ENCODE results near the gene FRMPD1. TPM values are rescaled to one million over a fixed set of nuclear protein-coding genes. Genes with fewer than 3 reads are reported as not detected.
"Not testable (repeated sequence)": the region's sequence is repeated elsewhere in the genome, so short reads cannot be mapped to it uniquely, and the experiment has no call there.

FRMPD1 gene
- total RNA-seq, 3 donors from 2014 or later, result 0.09 to 1.1 TPM; not detected in 1

- H3K36me3 ChIP-seq (ENCODE audit: low read depth), result no peaks in the 10 kb centered on the region
- DNase-seq, result no peak
- no peaks in the 10 kb centered on the region for H3K9me3 ChIP-seq
- ATAC-seq, result no peak
- H3K4me3 ChIP-seq, result no peak overlapping the region
- intact Hi-C loops (cut with DNase I, micrococcal nuclease), result no loop called here
- TF ChIP-seq CTCF (IDR thresholded peaks at IDR 0.05), result no peak
- H3K4me1 ChIP-seq (ENCODE audit: low read depth), result peaks cover 6% of the 10 kb centered on the region
These were observed 108.0 kb downstream of the FRMPD1 start for GRCh38 chr9:37758747-37759146.

GRCh38 chr9:37760416-37761161 lies 109.8 kb downstream of the FRMPD1 start:
- intact Hi-C loops (cut with DNase I, micrococcal nuclease), result no loop called here
- Histone ChIP-seq H3K9me3 (no peaks in the 10 kb centered on the region), H3K4me1 (ENCODE audit: low read depth) (no peaks in the 10 kb centered on the region), H3K36me3 (ENCODE audit: low read depth) (no peaks in the 10 kb centered on the region), H3K4me3 (no peak overlapping the region)
- DNase-seq, result no peak
- ATAC-seq, result no peak
- no peak for TF ChIP-seq CTCF (IDR thresholded peaks at IDR 0.05)

- no peaks in the 10 kb centered on the region for H3K36me3 ChIP-seq (ENCODE audit: low read depth)
- H3K4me1 ChIP-seq (ENCODE audit: low read depth), result no peaks in the 10 kb centered on the region
- intact Hi-C loops (cut with DNase I, micrococcal nuclease), result no loop called here
- TF ChIP-seq CTCF (IDR thresholded peaks at IDR 0.05), result no peak
- ATAC-seq (no peak), DNase-seq (no peak)
- no peaks in the 10 kb centered on the region for H3K9me3 ChIP-seq
- H3K4me3 ChIP-seq, result no peak overlapping the region
These were observed 110.8 kb downstream of the FRMPD1 start for GRCh38 chr9:37761511-37761910.

GRCh38 chr9:37765263-37765662 lies 114.5 kb downstream of the FRMPD1 start:
- DNase-seq; H3K9me3 ChIP-seq; ATAC-seq; H3K36me3 ChIP-seq (ENCODE audit: low read depth); H3K4me3 ChIP-seq; H3K4me1 ChIP-seq (ENCODE audit: low read depth); intact Hi-C loops (cut with DNase I, micrococcal nuclease): not testable (repeated sequence)

- Histone ChIP-seq H3K36me3 (ENCODE audit: low read depth) (no peaks in the 10 kb centered on the region), H3K4me3 (no peak overlapping the region), H3K4me1 (ENCODE audit: low read depth) (no peaks in the 10 kb centered on the region), H3K9me3 (no peaks in the 10 kb centered on the region)
- DNase-seq, result no peak
- no peak for ATAC-seq
- no peak for TF ChIP-seq CTCF (IDR thresholded peaks at IDR 0.05)
- intact Hi-C loops (cut with DNase I, micrococcal nuclease), result no loop called here
These were observed 118.6 kb downstream of the FRMPD1 start for GRCh38 chr9:37769306-37769705.

- Histone ChIP-seq H3K36me3 (ENCODE audit: low read depth) (no peaks in the 10 kb centered on the region), H3K4me3 (no peak overlapping the region), H3K4me1 (ENCODE audit: low read depth) (no peaks in the 10 kb centered on the region), H3K9me3 (no peaks in the 10 kb centered on the region)
- no peak for DNase-seq
- intact Hi-C loops (cut with DNase I, micrococcal nuclease), result no loop called here
- no peak for ATAC-seq
- TF ChIP-seq CTCF (IDR thresholded peaks at IDR 0.05), result no peak
These were observed 119.2 kb downstream of the FRMPD1 start for GRCh38 chr9:37769995-37770394.

All from mucosa of descending colon (tissue), 3 donors.